Myocyte (in vitro differentiated cells): ENCODE measurements around the gene SOX8. TPM values are rescaled to one million over a fixed set of nuclear protein-coding genes. Genes with fewer than 3 reads are reported as not detected.

ENCODE experiments used
- DNase-seq: peaks from one replicate; pipeline ENCODE4 v3.0.0-alpha.2; 2012; ENCODE audit warnings: low read depth
- total RNA-seq: library from RNA; depleted of rRNA; stranded (reverse); fragments of >200 nt; gene quantifications from 2 replicates; pipeline ENCODE4 v1.2.3, GENCODE V29; 2014

SOX8 gene
- total RNA-seq, 1 donor from 2014 or later = 53.9 TPM

DNA sequence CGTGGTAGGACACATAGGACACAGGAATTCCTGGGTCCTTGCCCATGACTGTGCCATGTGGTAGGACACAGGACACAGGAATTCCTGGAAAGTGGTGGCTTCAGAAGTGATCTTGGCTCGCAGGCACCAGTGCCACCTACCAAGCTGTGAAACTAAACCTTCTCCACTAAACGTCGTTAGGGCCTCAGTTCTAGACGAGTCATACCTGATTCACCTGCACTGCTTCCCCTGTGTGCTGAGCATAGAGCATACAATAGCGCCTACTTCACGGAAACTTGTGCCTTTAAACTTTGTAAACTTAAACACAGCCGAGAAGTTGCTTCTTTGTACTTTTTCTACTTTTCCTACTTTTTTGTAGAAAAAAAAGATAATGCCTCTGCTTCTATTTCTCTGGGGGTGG lies 4.8 kb downstream of the SOX8 start:
- no peak for DNase-seq

DNA sequence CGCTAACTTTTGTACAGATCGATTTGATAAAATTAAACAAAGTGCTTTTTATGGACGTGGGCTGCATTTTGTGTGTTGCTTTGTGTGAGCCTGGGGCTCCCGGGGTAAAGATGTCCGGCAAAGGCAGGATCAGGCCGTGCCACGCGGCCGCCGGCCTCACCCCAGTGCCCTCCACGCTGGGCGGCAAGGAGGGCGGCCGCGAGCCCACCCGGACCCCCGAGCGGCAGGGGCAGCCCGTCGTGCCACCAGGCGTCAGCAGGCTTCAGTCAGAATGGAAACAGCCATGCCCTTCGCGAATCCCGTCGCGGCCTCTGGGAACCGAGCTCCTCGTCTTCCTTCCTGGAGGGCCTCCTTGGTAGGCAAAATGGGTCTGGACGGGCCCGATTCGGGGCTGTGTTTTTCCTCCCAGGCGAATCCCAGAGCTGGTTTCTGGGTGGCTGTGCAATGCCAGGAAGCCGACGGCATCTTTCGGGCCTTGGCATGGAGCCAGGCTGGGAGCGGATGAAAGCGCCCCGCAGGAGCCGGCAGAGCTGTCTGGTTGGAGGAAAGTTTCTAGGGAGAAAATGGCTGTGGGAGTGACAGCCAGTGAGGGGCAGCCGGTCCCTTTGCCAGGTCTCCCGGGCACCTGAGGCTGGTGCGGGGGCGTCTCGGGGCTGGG lies 5.5 kb downstream of the SOX8 start:
- no peak for DNase-seq

DNA sequence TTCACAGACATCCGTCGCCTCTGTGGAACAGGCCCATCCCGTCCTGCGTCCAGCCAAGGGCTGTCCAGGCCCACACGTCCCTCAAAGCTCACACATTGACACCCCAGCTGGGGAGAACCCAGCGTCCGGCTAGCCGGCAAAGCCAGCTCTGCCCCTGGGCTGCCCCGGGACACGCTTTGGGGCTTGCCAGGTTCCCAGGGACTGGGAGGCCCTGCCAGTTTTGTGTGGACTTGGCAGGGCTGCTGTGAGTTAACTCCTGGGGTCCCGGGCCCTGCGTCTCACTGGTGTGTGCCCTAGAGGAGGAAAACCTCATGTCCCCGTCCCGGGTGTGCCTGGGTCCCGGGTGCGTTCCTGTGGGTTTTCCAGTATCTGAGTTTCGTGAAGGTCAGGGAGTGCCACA lies 6.3 kb downstream of the SOX8 start:
- no peak for DNase-seq

DNA sequence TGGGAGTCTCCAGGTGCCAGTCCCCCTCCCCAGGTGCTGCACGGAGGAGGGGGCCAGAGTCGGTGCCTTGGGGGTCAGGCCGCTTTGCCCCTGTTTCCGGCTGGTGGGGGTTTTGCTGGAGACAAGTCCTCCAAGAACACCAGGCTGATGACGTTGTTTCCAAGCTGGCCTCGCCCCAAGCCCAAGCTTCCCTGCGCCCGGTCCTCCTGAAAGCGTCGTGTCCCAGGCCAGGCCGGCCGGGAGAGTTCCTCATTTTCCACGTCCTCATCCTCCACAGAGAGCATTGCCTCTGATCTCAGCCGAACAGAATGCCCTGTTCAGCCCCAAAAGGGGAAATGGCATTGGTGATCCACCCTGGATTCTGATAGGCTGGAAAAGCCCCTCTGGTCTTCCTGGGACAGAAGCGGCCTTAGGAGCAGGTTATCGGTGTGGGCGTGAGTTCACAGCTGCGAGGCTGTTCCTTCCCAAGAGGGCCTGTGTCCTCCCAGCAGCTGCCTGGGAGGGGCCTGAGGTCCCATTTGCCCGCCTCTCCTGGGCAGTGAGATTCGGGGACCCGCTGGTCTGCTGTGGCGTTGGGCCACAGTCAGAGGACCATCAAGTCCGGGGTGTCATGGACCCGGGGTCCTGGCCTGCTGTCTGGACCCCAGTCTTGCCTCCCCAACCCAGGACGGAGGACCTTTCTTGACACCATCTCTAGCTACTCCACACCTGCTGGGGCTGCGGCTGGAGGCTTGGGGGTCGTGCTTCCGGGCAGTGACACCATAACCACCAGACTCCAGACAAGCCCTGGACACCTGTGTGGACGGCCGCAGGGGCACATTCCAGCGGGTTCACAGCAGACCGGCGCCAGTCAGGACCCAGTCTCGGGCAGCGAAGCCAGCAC lies 7.1 kb downstream of the SOX8 start:
- peak; percentile 70 for DNase-seq

DNA sequence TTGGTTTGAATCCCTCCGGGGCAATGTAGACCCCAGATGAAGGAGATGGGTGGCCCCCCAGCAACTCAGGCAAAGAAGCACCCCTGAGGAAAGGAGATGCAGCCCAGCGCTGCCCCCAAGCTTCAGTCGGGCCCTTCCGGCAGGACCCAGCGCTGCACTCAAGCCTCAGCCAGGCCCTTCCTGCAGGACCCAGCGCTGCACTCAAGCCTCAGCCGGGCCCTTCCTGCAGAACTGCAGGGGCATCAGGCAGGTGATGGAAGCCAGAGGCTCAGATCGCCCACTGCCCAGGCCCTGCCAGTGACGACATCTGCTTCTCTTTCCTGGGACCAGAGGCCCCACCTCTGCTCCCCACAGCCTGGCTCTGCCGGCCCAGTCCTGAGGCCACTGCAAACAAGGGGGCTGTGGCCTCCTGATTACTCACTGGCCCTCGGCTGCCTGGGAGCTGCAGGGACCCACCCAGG lies 7.8 kb downstream of the SOX8 start:
- DNase-seq = no peak

DNA sequence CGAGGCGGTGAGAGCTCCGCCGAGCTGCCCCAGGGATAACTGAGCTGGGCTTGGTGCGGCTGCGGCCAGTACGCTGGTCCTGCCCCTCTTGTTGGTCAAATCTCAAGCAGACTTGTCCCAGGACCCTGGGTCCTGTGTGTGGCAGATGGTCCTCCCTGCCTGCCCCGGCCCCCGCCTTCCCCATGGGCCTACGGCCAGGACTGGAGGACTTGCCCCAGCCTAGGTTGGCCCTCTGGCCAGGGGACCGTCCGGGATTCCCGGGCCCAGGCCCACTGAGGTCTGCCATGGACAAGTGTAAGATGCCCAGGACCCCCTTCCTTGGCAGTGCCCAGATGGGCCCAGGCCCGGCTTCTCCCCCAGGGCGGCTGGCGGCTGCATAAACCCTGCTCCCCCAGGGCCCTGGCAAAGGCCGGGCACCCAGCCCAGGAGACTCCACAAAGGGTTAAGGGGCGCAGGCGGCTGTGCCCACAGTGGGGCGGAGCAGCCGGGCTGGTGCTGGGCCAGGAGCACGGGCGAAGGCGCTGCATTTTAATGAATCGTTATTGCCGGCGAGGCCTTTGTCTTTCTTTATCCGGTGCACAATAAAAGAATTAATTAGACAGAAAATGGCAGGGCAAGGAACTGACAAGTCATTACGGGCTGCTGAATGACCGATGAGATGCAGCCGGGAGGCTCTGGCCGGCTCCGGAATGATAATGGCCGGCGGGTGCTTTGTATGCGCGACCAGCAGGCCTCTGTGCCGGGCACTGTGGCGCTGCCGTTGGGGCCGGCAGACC lies 9.1 kb downstream of the SOX8 start:
- DNase-seq = no peak

DNA sequence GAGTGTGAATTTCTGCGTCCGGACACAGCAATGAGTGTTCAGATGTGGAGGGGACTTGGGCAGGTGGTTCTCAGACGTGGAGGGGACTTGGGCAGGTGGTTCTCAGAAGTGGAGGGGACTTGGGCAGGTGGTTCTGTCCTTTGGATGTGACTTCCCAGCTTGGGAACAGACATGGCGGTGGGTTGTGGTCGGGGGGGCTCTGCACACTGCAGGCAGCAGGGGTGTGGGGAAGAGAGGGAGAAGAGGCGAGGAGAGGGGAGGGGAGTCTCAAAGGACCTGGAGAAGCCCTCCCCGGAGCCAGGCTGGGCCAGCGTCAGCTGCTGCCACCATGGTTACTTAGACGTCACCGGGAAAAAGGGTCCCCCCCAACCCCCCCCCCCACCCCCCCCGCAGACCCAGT lies 9.8 kb downstream of the SOX8 start:
- DNase-seq = no peak

DNA sequence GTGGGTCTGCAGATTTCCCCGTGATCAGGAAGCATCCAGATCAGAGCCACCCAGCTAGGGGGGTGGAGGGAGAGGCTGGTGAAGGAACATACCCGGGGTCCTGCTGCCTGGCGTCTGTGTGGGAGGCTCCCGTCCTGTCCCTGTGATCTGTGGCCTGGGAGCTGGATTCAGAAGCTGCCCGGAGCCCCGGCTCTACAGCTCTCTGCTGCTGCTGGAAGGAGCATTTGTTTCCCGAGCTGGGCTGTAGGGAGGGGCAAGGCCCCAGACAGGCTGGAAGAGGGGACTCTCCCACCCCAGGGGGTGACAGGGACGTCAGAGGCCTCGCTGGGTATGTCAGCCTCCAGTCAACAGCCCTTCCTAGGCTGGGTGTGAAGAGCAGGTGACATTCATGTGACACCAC lies 10.2 kb downstream of the SOX8 start:
- no peak for DNase-seq

DNA sequence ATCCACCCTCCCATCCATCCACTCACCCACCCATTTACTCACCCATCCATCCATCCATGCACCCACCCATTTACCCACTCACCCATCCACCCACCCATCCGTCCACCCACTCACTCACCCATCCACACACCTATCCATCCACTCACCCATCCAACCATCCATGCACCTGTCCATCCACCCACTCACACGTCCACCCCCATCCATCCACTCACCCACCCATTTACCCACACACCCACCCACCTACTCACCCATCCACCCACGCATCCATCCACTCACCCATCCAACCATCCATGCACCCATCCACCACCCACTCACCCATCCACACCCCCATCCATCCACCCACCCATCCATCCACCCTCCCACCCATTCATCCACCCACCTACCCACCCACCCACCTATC lies 12.2 kb downstream of the SOX8 start:
- no peak for DNase-seq

DNA sequence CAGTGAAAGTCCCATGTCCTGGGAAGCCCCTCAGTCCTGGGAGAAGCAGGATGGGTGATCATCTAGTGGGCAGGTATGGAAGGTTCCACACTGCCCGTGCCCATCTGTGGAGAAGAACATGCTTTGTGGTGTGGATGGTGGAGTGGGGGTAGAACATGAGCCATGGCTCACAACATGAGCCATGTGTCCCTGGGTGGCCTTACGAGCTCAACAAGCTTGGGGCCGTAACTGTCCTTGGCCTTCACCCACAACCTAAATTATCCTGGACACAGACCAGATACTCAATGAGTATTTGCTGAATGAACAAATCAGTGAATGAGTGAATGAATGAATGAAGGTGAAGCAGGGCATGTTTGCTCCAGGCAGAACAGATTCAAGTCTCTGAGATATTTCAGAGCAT lies 13.5 kb downstream of the SOX8 start:
- peak; percentile 72 for DNase-seq

DNA sequence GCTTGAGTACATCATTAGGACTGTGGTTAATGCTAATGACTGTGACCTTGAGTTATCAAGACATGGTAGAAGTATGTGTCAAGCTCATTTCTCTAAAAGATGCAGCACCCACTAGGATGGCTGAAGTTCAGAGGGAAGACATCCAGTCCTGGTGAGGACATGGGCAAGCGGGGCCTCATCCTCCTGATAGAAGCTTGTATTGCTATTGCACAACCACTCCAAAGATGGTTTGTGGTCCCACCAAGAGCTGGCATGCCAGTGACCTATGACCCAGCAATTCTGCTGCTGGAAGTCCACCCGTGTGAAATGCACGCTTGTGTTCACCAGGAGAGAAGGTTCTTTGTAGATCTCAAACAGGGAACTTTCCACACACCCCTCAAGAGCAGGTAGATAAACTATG lies 14.2 kb downstream of the SOX8 start:
- DNase-seq = no peak

DNA sequence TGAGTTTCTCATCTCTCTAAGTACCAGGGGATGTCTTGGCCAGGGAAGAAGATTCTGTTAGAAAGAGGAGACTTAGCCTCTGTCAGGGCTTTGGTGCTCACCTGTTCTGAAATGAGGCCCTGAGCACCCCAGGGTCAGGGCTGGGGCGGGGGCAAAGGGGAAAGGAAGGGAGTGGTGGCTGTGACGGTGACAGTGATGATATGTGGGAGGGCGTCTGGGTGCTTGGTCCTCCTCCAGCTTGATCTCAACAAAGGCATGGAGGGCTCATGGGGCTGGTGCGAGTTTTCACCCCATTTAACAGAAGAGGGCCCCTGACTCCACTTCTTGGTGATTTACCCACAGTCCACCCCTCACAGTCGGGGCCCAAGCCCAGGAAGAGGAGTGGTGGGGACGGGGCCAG lies 15.1 kb downstream of the SOX8 start:
- DNase-seq = no peak

DNA sequence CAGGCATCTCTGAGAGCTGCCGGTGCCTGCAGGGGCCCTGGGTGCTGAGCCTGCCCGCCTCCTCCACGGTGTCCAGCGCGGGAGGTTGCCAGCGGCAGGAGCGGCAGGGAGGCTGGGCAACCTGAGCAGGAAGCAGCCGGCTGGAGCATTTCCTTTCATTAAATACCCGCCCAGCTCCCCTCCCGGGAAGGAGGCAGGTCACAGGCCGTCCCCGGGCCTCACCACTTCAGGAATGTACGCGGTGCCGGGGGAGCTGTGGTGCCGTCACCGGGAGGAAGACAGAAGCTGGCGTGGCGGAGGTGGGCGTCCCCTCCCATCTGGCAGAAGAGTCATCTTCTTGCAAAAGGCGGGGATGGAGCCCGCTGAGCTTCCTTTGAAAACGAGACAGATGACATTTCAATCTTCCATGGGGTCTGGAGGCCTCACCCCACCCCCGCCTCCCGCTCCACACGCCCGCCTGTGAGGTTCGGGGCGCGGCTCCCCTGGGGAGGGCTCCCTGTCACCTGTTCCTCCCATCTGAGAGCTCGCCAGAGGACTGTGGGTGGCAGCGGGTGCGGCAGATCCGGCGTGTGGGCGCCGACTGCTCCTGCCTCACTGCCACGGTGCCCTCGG lies 16.0 kb downstream of the SOX8 start:
- peak; percentile 73 for DNase-seq

DNA sequence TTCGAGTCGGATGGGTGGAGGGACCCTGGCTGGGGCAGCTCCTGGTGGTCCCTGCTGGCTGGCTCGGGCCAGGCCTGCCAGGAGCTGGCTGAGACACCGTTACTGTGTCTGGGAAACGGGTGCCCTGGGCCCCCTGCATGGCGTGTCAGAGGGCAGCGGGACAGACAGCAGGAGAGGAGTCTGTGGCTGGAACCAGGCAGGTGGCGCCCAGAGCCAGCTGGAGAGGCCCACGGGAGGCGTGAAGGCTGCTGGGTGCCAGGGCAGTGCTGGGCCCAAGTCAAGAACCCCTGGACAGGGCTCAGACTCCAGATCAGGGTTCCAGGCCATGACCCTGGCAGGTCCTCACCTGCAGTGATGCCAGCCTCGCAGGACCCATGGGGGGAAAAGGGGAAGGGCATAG lies 16.6 kb downstream of the SOX8 start:
- no peak for DNase-seq

DNA sequence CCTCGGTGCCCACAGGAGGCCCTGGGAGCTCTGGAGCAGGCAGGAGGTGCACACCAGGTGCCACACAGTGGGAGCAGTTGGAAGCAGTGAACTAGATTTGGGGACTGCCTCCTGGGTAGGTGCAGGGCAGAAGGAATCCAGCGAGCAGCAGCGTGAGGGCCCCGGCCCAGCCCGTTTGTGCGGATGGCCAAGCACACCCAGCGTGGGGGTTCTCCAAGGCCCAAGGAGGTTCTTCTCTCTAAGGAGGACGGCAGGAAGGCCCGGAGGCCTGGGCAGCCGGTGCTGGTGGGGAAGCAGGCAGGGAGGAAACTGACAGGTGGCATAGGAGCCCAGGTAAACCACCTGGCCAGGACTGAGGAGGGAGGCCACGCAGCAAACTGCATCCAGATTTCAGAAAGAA lies 17.0 kb downstream of the SOX8 start:
- no peak for DNase-seq

DNA sequence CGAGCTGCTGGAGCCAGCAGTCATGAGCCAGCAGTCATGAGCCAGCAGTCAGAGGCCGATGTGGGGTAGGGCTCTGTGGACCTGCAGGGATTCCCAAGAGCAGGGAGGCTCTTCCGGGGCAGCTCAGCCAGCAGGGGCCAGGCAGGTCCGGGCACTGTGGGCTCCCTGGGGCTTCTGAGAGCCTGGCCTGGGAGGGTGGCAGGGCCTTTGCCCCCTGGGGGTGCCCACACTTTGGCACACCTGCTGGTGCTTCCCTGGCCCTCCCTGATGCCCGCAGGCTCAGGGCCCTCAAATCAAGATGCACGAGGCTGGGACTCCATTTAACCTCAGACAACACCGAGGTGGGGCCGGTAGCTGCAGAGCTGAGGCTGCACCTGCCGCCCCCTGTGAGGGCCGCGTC lies 18.1 kb downstream of the SOX8 start:
- DNase-seq = no peak

DNA sequence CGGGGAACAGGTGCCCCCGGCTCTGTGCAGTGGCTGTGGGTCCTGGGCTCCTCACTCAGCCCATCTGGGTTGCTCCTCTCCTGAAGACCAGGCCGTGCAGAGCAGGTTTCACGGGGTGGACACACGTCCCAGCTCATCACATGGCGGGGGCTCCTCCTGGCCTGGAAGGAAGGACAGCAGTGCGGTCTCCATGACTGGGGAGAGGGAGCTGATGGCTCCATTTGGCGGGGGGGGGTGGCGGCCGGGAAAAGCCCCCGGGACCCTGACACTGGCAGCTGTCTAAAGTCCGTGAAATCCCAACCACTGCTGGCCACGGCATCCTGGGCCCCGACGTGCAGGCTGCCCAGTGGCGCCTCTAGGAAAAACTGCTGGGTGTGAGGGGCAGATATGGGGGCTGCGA lies 19.0 kb downstream of the SOX8 start:
- DNase-seq = no peak

DNA sequence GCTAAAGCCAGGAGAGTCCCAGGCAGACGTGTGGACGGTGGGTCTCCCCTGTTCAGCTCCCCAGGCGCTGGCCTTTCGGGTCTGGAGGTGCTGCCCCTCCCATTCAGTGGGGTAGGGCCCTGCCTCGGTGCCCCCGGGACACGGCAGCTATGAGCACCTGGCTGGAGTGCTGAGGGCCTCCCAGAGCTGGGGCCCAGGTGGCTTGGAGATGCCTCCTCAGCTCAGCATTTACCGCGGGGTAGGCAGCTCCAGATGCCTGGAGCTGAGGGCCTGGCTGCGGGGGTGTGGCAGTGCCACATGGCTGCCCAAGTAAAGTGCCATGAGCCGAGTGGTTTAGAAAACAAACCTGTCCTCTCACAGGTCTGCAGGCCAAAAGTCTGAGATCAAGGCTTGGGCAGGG lies 19.5 kb downstream of the SOX8 start:
- no peak for DNase-seq

DNA sequence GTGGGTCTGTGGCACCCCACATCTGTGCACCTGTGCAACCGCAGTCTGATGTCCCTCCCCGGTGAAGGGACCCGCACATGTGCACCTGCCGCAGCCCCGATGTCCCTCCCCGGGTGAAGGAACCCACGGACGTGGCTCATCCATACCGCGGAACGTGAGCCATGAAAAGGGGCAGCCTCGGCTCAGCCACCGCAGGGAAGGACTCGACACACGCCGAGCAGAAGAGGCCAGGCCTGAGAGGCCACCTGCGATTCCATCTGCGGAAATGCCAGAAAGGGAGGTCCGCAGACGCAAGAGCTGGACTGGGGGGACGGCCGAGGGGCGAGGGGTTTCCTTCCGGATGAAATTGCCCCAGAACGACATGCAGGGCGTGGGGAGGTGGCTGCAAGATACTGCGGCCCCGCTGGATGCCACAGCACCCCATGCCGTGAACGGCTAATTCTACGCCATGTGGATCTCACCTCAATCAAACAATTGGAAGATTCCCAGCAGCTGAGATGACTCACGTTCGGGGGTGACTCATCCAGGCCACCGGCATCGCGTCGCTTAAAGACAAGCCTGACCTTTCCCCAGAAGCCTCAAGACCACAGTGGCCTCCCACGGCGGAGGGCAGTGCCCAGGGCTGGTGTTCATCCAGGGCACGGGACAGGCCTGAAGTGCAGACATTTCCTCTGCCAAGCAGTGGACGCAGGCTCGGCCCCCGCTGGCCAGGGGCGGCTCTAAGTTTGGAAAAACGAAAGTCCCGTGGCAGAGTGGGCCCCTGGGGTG lies 21.0 kb downstream of the SOX8 start:
- peak; percentile 95 for DNase-seq

DNA sequence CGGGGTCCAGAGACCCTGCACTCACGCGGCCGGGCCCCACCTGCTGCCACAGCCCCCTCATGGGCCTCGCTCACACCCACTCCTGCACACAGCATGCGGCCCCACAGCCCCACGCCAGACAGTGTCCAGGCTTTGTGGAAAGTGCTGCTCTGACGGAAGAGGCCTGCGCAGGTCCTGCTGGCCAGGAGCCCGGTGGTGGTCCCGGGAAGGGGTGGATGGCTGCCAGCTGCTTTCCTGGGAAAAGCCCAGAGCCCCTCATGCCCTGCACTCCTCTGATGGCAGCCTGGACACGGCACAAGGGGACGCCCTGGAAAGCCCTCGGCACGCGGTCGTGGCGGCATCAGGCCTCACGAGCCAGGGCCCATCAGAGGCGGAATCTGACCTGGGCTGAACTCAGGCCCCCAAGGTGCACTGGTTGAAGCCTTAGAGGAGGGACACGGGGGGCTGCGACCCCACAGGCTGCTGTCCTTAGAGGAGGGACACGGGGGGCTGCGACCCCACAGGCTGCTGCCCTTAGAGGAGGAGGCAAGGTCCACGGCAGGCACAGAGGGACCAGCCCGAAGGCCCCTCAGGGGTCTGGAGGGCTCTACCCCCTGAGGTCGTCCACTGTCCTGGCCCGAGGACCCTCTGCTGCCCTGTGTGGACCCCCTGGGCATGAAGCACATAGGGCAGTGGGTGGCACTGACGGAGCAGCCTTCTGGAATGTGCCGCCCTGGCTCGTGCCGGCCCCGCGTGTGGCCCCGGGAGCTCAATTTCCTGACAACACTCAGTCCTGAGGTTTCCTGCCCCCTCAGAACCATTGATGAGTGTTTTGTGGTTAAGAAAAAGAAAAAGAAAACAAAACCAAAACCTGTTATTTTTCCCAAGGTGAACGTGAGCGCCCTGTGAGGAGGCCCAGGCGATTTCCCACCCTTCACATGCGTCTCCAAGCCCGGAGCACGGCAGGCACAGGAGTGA lies 22.1 kb downstream of the SOX8 start:
- no peak for DNase-seq
